ENCODE measurements around the gene DCLK1. TPM values are rescaled to one million over a fixed set of nuclear protein-coding genes. Genes with fewer than 3 reads are reported as not detected.

DCLK1 gene
- total and polyA plus RNA-seq, 2 experiments from 2014 or later, result 0.16 to 2.9 TPM

- no peak overlapping the region for H3K4me2 ChIP-seq
Observed at GRCh38 chr13:35733827-35734226, 397.4 kb downstream of the DCLK1 start.

GRCh38 chr13:35732565-35732964 lies 398.6 kb downstream of the DCLK1 start:
- Histone ChIP-seq H3K79me2 (no peaks in the 10 kb centered on the region), H3K4me1 (ENCODE audit: insufficient read depth) (peaks cover 4% of the 10 kb centered on the region), H4K20me1 (ENCODE audit: insufficient read depth, poor library complexity, severe bottlenecking) (no peaks in the 10 kb centered on the region), H3K9me3 (ENCODE audit: low read depth) (no peaks in the 10 kb centered on the region), H3K9me2 (replicated peaks; ENCODE audit: insufficient read depth) (no peaks in the 10 kb centered on the region), H3K27ac (no peak overlapping the region), H3K4me3 (no peak overlapping the region), H3K4me2 (no peak overlapping the region), H3K27me3 (no peaks in the 10 kb centered on the region), H2AFZ (no peak overlapping the region), H3K36me3 (replicated peaks; ENCODE audit: insufficient read depth, low read depth) (no peaks in the 10 kb centered on the region)
- 90% methylated on average over 4 of the region's 4 CpGs for WGBS (ENCODE audit: low lambda C conversion rate, missing lambda C conversion rate)
- DNase-seq (ENCODE audit: low spot score), result no peak
- no peak for TF ChIP-seq CTCF (IDR thresholded peaks at IDR 0.05; ENCODE audit: poor library complexity)
- no peak for TF ChIP-seq EZH2 (IDR thresholded peaks at IDR 0.05; ENCODE audit: borderline replicate concordance)
- no peak for TF ChIP-seq EZH2phosphoT487 (IDR thresholded peaks at IDR 0.05; ENCODE audit: low read depth, severe bottlenecking, unreplicated experiment)

More at GRCh38 chr13:35733827-35734226, 397.4 kb downstream of the DCLK1 start:
- no peak for TF ChIP-seq EZH2phosphoT487 (IDR thresholded peaks at IDR 0.05; ENCODE audit: low read depth, severe bottlenecking, unreplicated experiment)
- no peak for TF ChIP-seq CTCF (IDR thresholded peaks at IDR 0.05; ENCODE audit: poor library complexity)
- no peak for TF ChIP-seq EZH2 (IDR thresholded peaks at IDR 0.05; ENCODE audit: borderline replicate concordance)
- Histone ChIP-seq H3K27me3 (no peaks in the 10 kb centered on the region), H3K36me3 (replicated peaks; ENCODE audit: insufficient read depth, low read depth) (no peaks in the 10 kb centered on the region), H3K79me2 (no peaks in the 10 kb centered on the region), H3K9me3 (ENCODE audit: low read depth) (no peaks in the 10 kb centered on the region), H3K27ac (peak overlapping the region; percentile 39), H3K4me1 (ENCODE audit: insufficient read depth) (peaks cover 4% of the 10 kb centered on the region), H3K4me3 (no peak overlapping the region), H4K20me1 (ENCODE audit: insufficient read depth, poor library complexity, severe bottlenecking) (no peaks in the 10 kb centered on the region), H3K9me2 (replicated peaks; ENCODE audit: insufficient read depth) (no peaks in the 10 kb centered on the region), H2AFZ (no peak overlapping the region)
- DNase-seq (ENCODE audit: low spot score), result no peak
- 77% methylated on average over 4 of the region's 4 CpGs for WGBS (ENCODE audit: low lambda C conversion rate, missing lambda C conversion rate)

GRCh38 chr13:35731471-35731870 lies 399.7 kb downstream of the DCLK1 start:
- WGBS (ENCODE audit: low lambda C conversion rate, missing lambda C conversion rate), result 96% methylated on average over 4 of the region's 4 CpGs
- Histone ChIP-seq H3K9me3 (ENCODE audit: low read depth) (no peaks in the 10 kb centered on the region), H3K27ac (no peak overlapping the region), H3K36me3 (replicated peaks; ENCODE audit: insufficient read depth, low read depth) (no peaks in the 10 kb centered on the region), H3K79me2 (no peaks in the 10 kb centered on the region), H2AFZ (no peak overlapping the region), H4K20me1 (ENCODE audit: insufficient read depth, poor library complexity, severe bottlenecking) (no peaks in the 10 kb centered on the region), H3K4me1 (ENCODE audit: insufficient read depth) (peaks cover 4% of the 10 kb centered on the region), H3K4me2 (no peak overlapping the region), H3K9me2 (replicated peaks; ENCODE audit: insufficient read depth) (no peaks in the 10 kb centered on the region), H3K4me3 (no peak overlapping the region), H3K27me3 (no peaks in the 10 kb centered on the region)
- no peak for DNase-seq (ENCODE audit: low spot score)
- TF ChIP-seq EZH2phosphoT487 (IDR thresholded peaks at IDR 0.05; ENCODE audit: low read depth, severe bottlenecking, unreplicated experiment) (no peak), EZH2 (IDR thresholded peaks at IDR 0.05; ENCODE audit: borderline replicate concordance) (no peak), CTCF (IDR thresholded peaks at IDR 0.05; ENCODE audit: poor library complexity) (no peak)

Data from hepatocyte (in vitro differentiated cells).